Hematopoietic multipotent progenitor cell treated with erythropoietin and hydrocortisone succinate and interleukin-3 and kit ligand, for 8 days (in vitro differentiated cells): ENCODE data around the gene MEIKIN.
A peak's percentile ranks its signal among the peaks of the same experiment; 100 is the strongest.

Experiments used
- DNase-seq: peaks from one replicate; pipeline ENCODE4 v3.0.0-alpha.2; 2015

MEIKIN gene

GRCh38 chr5:131945551-131946168, at the start of gene MEIKIN:
Gene MEIKIN (minus strand): TSS chr5:131945663. CDS start chr5:131945505, 158 bp downstream.
- DNase-seq, result no peak

GRCh38 chr5:131994533-131995226, 49.2 kb upstream of the MEIKIN start:
- peak; percentile 97 for DNase-seq

- DNase-seq, result peak; percentile 23
Observed at GRCh38 chr5:131994090-131994489, 48.6 kb upstream of the MEIKIN start.

- peak; percentile 73 for DNase-seq
Observed at GRCh38 chr5:131993676-131994075, 48.2 kb upstream of the MEIKIN start.

GRCh38 chr5:131992370-131992769, 46.9 kb upstream of the MEIKIN start:
- no peak for DNase-seq

- DNase-seq, result no peak
Observed at GRCh38 chr5:131991593-131992324, 46.3 kb upstream of the MEIKIN start.

GRCh38 chr5:131990716-131991115, 45.3 kb upstream of the MEIKIN start:
- DNase-seq, result no peak

GRCh38 chr5:131988601-131989000, 43.1 kb upstream of the MEIKIN start:
- DNase-seq, result no peak

GRCh38 chr5:131987251-131987650, 41.8 kb upstream of the MEIKIN start:
- no peak for DNase-seq

DNA sequence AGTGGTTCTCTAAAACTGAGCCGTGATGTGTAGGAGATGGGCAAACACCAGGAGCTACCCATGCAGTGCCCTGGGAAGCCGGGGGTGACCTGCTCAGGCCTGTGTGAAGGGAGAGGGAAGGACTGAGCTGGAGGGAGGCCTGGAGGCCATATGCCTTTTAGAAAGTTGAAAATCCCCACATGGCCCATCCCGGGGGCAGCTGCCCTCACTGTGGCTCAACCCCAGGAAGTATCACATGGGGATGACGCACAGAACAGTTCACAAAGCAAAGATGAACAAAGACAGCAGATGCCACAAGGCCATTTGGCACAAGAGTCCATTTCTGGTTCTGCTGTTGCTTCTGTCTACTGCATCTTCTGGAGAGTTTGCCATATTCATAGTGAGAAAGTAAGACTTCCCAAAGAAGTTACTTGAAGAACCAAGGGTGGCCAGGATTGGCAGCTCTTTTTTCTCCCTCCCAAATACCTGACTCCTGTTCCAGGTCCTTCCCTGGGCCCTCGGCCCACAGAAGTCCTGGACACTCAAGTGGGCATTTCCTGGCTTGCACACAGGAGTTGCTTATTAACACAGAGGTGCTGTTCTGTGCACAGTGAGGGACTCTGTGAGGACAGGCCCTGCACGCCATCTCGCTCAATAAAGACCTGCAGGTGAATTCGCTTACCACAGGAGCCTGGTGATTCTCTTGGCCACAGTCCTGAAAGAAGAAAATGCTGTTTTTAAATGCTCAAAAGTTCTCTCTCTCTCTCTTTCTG, 40.9 kb upstream of the MEIKIN start:
- DNase-seq, result no peak

GRCh38 chr5:131984956-131985665, 39.6 kb upstream of the MEIKIN start:
- DNase-seq, result no peak

GRCh38 chr5:131983244-131983771, 37.8 kb upstream of the MEIKIN start:
- DNase-seq, result no peak

- DNase-seq, result no peak
Observed at GRCh38 chr5:131981516-131981915, 36.1 kb upstream of the MEIKIN start.

GRCh38 chr5:131980696-131981095, 35.2 kb upstream of the MEIKIN start:
- no peak for DNase-seq

GRCh38 chr5:131979816-131980215, 34.4 kb upstream of the MEIKIN start:
- no peak for DNase-seq

GRCh38 chr5:131977212-131977604, 31.7 kb upstream of the MEIKIN start:
- DNase-seq, result no peak

DNA sequence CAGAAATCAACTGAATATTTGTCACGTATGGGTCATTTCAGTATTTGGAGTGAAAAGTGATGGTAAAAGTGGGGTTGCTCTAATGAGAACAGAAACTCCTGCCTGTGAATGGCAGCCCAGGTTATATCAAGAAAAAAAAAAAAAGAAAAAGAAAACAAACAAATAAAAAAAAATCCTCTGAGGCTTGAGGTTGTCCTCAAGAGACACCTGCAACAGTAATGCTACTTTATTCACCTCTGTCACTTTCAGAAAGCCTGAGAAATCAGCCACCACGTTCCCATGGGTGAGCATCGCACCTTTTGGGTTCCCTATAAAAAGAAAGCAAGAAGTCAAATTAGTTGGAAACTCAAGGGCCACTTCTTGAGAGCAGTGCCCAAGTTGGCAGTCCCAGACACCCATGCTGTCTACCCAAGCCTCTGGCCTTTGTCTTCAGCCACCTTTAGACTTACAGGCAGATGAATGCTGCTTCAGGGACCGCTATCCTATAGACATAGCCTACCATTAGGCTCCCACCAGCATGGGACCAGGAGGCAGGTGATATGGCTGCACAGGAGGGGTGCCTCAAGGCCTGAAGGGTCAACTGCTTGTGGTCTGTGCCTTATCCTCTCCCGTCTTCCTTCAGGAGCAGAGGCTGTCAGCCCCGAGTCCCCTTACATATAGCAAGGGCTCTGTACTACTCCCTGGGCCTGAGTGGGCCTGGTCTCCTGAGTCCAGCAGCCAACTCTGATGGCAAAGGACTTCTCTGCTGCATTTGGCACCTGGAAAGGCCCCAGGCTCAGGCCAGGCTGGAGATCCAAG, 31.1 kb upstream of the MEIKIN start:
- no peak for DNase-seq

- DNase-seq, result no peak
Observed at GRCh38 chr5:131974956-131975726, 29.7 kb upstream of the MEIKIN start.

- no peak for DNase-seq
Observed at GRCh38 chr5:131974622-131974955, 29.1 kb upstream of the MEIKIN start.

DNA sequence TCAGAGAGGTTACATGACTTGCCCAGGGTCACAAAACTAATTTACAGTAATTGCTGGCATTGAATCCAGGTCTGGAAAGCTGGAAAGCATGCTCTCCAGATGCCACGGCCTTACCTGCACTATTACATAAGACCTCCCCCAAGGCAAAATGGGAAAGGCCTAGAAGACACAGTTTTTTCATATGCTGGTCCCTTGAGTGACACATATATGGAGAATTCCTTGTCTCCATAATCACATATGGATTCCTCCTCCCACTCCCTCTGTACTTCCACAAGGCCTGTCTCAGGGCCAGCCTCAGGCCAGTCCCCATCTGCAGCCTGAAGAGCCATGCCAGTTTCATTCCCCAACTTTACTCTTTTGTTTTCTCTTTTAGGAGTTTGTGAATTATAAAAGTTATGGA, 28.6 kb upstream of the MEIKIN start:
- no peak for DNase-seq
